B cell (primary cell): ENCODE results near the gene SPINK1. TPM values are rescaled to one million over a fixed set of nuclear protein-coding genes. Genes with fewer than 3 reads are reported as not detected.

ENCODE experiments used
- ATAC-seq: fragments of 200-7000 bp; cut with Tn5 transposase; one replicate; pipeline ENCODE4 v1.10.0; 2021; ENCODE audit warnings: low read depth, mild to moderate bottlenecking, moderate number of reproducible peaks, moderate library complexity
- CTCF ChIA-PET: fragments of 350-600 bp; sonication (Branson Sonifier 250); formaldehyde crosslinking; loops from one replicate; lab custom pipeline; 2021; ENCODE audit warnings: antibody characterized with exemption, inconsistent platforms; lab: Charles Lee
- POLR2A ChIA-PET: fragments of 350-600 bp; sonication (Branson Sonifier 250); formaldehyde crosslinking; loops from one replicate; lab custom pipeline; 2021; ENCODE audit warnings: antibody characterized with exemption; lab: Charles Lee
- DNase-seq: peaks from one replicate; pipeline ENCODE4 v3.0.0; 2013
- H2AFZ ChIP-seq: 2 replicates; pipeline ENCODE4 v1.6.1; 2012; ENCODE audit warnings: mild to moderate bottlenecking, low read depth, low read length; ENCODE audit not compliant: insufficient read depth, poor library complexity, severe bottlenecking
- H3K27ac ChIP-seq, 2 donors: 1 replicate in 1 of 2; 2 replicates in 1 of 2; pipeline ENCODE4 v1.5.1; 2012 to 2013; ENCODE audit warnings: low read length in 2 of 2, mild to moderate bottlenecking in 2 of 2, moderate library complexity in 1 of 2
- H3K27me3 ChIP-seq, 4 experiments: fragments of 200-600 bp in 1 of 4; sonication (generic) in 1 of 4; replicated peaks in 1 of 4; 1 replicate in 2 of 4; 2 replicates in 2 of 4; pipeline versions ENCODE4 v1.6.1 to v1.7.0; 2013 to 2016; ENCODE audit warnings: low read length in 3 of 4, mild to moderate bottlenecking in 2 of 4, mixed read lengths in 1 of 4, moderate library complexity in 1 of 4; ENCODE audit not compliant: insufficient read depth in 4 of 4, control insufficient read depth in 3 of 4; ENCODE audit errors: control extremely low read depth in 1 of 4
- H3K36me3 ChIP-seq, 2 experiments: replicated peaks in 1 of 2; 1 replicate in 1 of 2; 2 replicates in 1 of 2; pipeline versions ENCODE4 v1.6.1 to v1.7.1; 2013; ENCODE audit warnings: low read length in 1 of 2; ENCODE audit not compliant: insufficient read depth in 2 of 2, control insufficient read depth in 1 of 2; ENCODE audit errors: control extremely low read depth in 1 of 2, extremely low read depth in 1 of 2
- H3K4me1 ChIP-seq, 2 donors: fragments of 200-600 bp in 1 of 2; sonication (generic) in 1 of 2; 1 replicate in 1 of 2; 2 replicates in 1 of 2; pipeline versions ENCODE4 v1.5.1 to v1.6.1; 2013 to 2017; ENCODE audit warnings: low read length in 2 of 2; ENCODE audit not compliant: control insufficient read depth in 2 of 2, insufficient read depth in 2 of 2
- H3K4me2 ChIP-seq: replicated peaks from 2 replicates; pipeline ENCODE3; 2012; ENCODE audit warnings: mild to moderate bottlenecking, low read depth, low read length; ENCODE audit not compliant: poor library complexity, severe bottlenecking
- H3K4me3 ChIP-seq, 5 experiments: fragments of 200-600 bp in 1 of 5; sonication (generic) in 1 of 5; 1 replicate in 3 of 5; 2 replicates in 2 of 5; pipeline versions ENCODE4 v1.5.1 to v1.7.0; 2011 to 2016; ENCODE audit warnings: low read length in 4 of 5, mild to moderate bottlenecking in 4 of 5, low read depth in 2 of 5, control low read depth in 1 of 5, moderate library complexity in 1 of 5; ENCODE audit not compliant: insufficient read depth in 1 of 5; ENCODE audit errors: control extremely low read depth in 1 of 5, extremely low read depth in 1 of 5
- H3K79me2 ChIP-seq: fragments of 200-600 bp; sonication (generic); one replicate; pipeline ENCODE4 v1.6.0; 2016; ENCODE audit warnings: low read length; ENCODE audit not compliant: control insufficient read depth, insufficient read depth
- H3K9ac ChIP-seq: fragments of 200-600 bp; sonication (generic); 2 replicates; pipeline ENCODE4 v1.6.1; 2017; ENCODE audit warnings: mild to moderate bottlenecking, low read length, moderate library complexity
- H3K9me3 ChIP-seq, 3 donors: one replicate each; pipeline versions ENCODE4 v1.6.1 to v1.7.1; 2013; ENCODE audit warnings: low read length in 2 of 3; ENCODE audit not compliant: control insufficient read depth in 2 of 3, insufficient read depth in 1 of 3; ENCODE audit errors: control extremely low read depth in 1 of 3
- H4K20me1 ChIP-seq: 2 replicates; pipeline ENCODE4 v1.6.0; 2012; ENCODE audit warnings: mild to moderate bottlenecking, low read length; ENCODE audit not compliant: insufficient read depth, control insufficient read depth, poor library complexity, severe bottlenecking
- H3K27ac Mint-ChIP-seq: one replicate; pipeline ENCODE4 v1.8.0; 2021; ENCODE audit warnings: mixed read lengths
- H3K27me3 Mint-ChIP-seq: one replicate; pipeline ENCODE4 v1.8.0; 2021; ENCODE audit warnings: mixed read lengths
- H3K4me1 Mint-ChIP-seq: one replicate; pipeline ENCODE4 v1.8.0; 2021; ENCODE audit warnings: mixed read lengths
- H3K4me3 Mint-ChIP-seq: one replicate; pipeline ENCODE4 v1.8.0; 2021; ENCODE audit warnings: mixed read lengths
- H3K9me3 Mint-ChIP-seq: one replicate; pipeline ENCODE4 v1.8.0; 2022; ENCODE audit warnings: mixed read lengths; ENCODE audit not compliant: insufficient read depth
- CTCF ChIP-seq: fragments of 200-600 bp; IDR thresholded peaks from one replicate; pipeline ENCODE4 v1.8.0; 2022; ENCODE audit warnings: antibody characterized with exemption, mild to moderate bottlenecking
- EZH2 ChIP-seq: IDR thresholded peaks from 2 replicates; pipeline ENCODE4 v1.6.1; 2012; ENCODE audit warnings: borderline replicate concordance, low read depth, mild to moderate bottlenecking, moderate library complexity, low read length; ENCODE audit not compliant: insufficient read depth, poor library complexity, severe bottlenecking
- WGBS: methylation state at CpG from one replicate; pipeline ENCODE4 v1.1.5; 2013; ENCODE audit warnings: missing lambda C conversion rate; ENCODE audit not compliant: insufficient coverage; 5-methylcytosine and 5-hydroxymethylcytosine counted together
- intact Hi-C: fragments of 100-400 bp; cut with micrococcal nuclease; formaldehyde crosslinking; loops from one replicate; pipeline ENCODE4 v1.10.0; 2022
- polyA plus RNA-seq: library from polyadenylated mRNA; depleted of rRNA; stranded (reverse); fragments of >200 nt; gene quantifications from 2 replicates; pipeline ENCODE4 v1.2.3, GENCODE V29; 2012
- total RNA-seq, 2 donors: library from RNA; stranded (reverse); fragments of 120-200 nt in 1 of 2; gene quantifications; 1 replicate in 1 of 2; 2 replicates in 1 of 2; pipeline versions ENCODE4 v1.2.3 to v1.2.4, GENCODE V29; 2013 to 2022

The SPINK1 gene
- total and polyA plus RNA-seq, 2 donors (not counting 1 experiment from before 2014, with no cell fraction given): not detected

- H3K36me3 ChIP-seq: no peaks in the 10 kb centered on the region
- TF ChIP-seq CTCF: no peak
- no peak for TF ChIP-seq EZH2
- 78% methylated on average over 1 of the region's 1 CpG for WGBS
Measured at GRCh38 chr5:147801461-147801860, 30.0 kb downstream of the SPINK1 start.

DNA sequence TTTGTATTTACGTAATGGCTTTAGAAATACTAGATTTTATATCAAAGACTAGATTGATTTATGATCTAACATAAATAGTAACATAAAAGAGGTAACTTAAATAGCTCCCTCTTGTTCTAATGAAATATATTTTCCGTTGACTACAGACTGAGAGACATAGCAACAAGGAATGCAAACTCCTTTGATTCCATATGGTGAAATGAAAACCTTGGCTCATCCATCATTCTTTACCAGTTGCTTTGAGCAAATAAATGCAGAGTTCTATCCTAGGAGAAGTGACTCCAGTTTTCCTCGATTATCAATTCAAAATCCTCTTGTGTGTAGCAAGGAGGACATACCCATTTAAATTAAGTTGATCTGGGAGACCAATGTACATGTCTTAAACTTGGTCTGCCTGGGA lies 31.0 kb downstream of the SPINK1 start:
- POLR2A ChIA-PET: no interaction called here
- intact Hi-C loops: no loop called here
- peaks cover 0 to 7% (median 3%) of the 10 kb centered on the region in 3 donors for H3K9me3 ChIP-seq
- no peak for DNase-seq
- no peaks in the 10 kb centered on the region for H4K20me1 ChIP-seq
- ATAC-seq: no peak
- no peak overlapping the region for H3K9ac ChIP-seq
- no peaks in the 10 kb centered on the region for H3K79me2 ChIP-seq
- Mint-ChIP-seq H3K27ac (no peak overlapping the region), H3K4me1 (peaks cover 19% of the 10 kb centered on the region), H3K27me3 (peaks cover 50% of the 10 kb centered on the region), H3K9me3 (no peaks in the 10 kb centered on the region), H3K4me3 (no peak overlapping the region)
- no peaks in the 10 kb centered on the region for H3K36me3 ChIP-seq
- no peak overlapping the region for H3K4me3 ChIP-seq
- H2AFZ ChIP-seq: no peak overlapping the region
- H3K27ac ChIP-seq: no peak overlapping the region
- CTCF ChIA-PET: no interaction called here
- peaks cover 0 to 17% (median 5%) of the 10 kb centered on the region in 4 experiments for H3K27me3 ChIP-seq
- no peak overlapping the region for H3K4me2 ChIP-seq
- peaks cover 15% of the 10 kb centered on the region in 2 donors for H3K4me1 ChIP-seq
- TF ChIP-seq CTCF (no peak), EZH2 (no peak)
- no CpG with 5 or more reads among the region's 3 CpGs for WGBS

More at GRCh38 chr5:147801461-147801860, 30.0 kb downstream of the SPINK1 start:
- H3K4me3 Mint-ChIP-seq: no peak overlapping the region
- Histone ChIP-seq H4K20me1 (no peaks in the 10 kb centered on the region), H3K27me3 (peaks cover 0 to 17% (median 5%) of the 10 kb centered on the region in 4 experiments), H3K4me2 (no peak overlapping the region), H3K27ac (no peak overlapping the region), H3K79me2 (no peaks in the 10 kb centered on the region), H3K9ac (no peak overlapping the region), H2AFZ (no peak overlapping the region), H3K9me3 (peaks cover 0 to 10% (median 4%) of the 10 kb centered on the region in 3 donors), H3K4me3 (no peak overlapping the region), H3K4me1 (peaks cover 17% of the 10 kb centered on the region in 2 donors)
- H3K4me1 Mint-ChIP-seq: peaks cover 20% of the 10 kb centered on the region
- ChIA-PET POLR2A (no interaction called here), CTCF (no interaction called here)
- no peaks in the 10 kb centered on the region for H3K9me3 Mint-ChIP-seq
- intact Hi-C loops: no loop called here
- H3K27me3 Mint-ChIP-seq: peaks cover 44% of the 10 kb centered on the region
- DNase-seq: no peak
- no peak for ATAC-seq
- H3K27ac Mint-ChIP-seq: no peak overlapping the region
